K562 (cell line): ENCODE data around the gene SPTAN1. TPM values are rescaled to one million over a fixed set of nuclear protein-coding genes. Genes with fewer than 3 reads are reported as not detected.

Experiments used
- ARID3B ChIP-seq: fragments of 250-450 bp; sonication (Bioruptor Pico); IDR thresholded peaks from 2 replicates; pipeline ENCODE4 v1.4.0; 2020; ENCODE audit warnings: borderline replicate concordance
- BCL6 ChIP-seq: fragments of 250-450 bp; sonication (Bioruptor Pico); IDR thresholded peaks from 2 replicates; pipeline ENCODE4 v1.4.0; 2020
- CBX1 ChIP-seq: sonication (generic); IDR thresholded peaks from 2 replicates; pipeline ENCODE4 v1.6.1; 2016; ENCODE audit warnings: antibody characterized with exemption, low read depth, mild to moderate bottlenecking
- CBX2 ChIP-seq: fragments of 200-600 bp; sonication (generic); IDR thresholded peaks from one replicate; pipeline ENCODE4 v1.6.1; 2012; ENCODE audit warnings: mild to moderate bottlenecking, low read length, inconsistent platforms; ENCODE audit not compliant: insufficient read depth, poor library complexity, severe bottlenecking
- CREBBP ChIP-seq: IDR thresholded peaks from one replicate; pipeline ENCODE4 v1.6.1; 2012; ENCODE audit warnings: low read depth, mild to moderate bottlenecking, control low read depth, inconsistent platforms, low read length
- ELF2 ChIP-seq: fragments of 250-450 bp; sonication (Bioruptor Pico); IDR thresholded peaks from 2 replicates; pipeline ENCODE4 v1.5.0; 2021; ENCODE audit warnings: mild to moderate bottlenecking
- GATAD2A ChIP-seq: fragments of 450-650 bp; IDR thresholded peaks from 2 replicates; pipeline ENCODE4 v1.6.1; 2017
- HEY1 ChIP-seq: fragments of 250-450 bp; sonication (Bioruptor Pico); IDR thresholded peaks from 2 replicates; pipeline ENCODE4 v1.5.0; 2020; ENCODE audit warnings: mild to moderate bottlenecking, moderate library complexity, borderline replicate concordance
- HLTF ChIP-seq: fragments of 450-650 bp; IDR thresholded peaks from 2 replicates; pipeline ENCODE4 v1.6.1; 2016
- HMGXB4 ChIP-seq: sonication (generic); formaldehyde crosslinking; IDR thresholded peaks from 2 replicates; pipeline ENCODE4 v1.8.1; 2023; ENCODE audit warnings: mild to moderate bottlenecking, missing genetic modification reagents
- JUND ChIP-seq, 2 experiments: IDR thresholded peaks; 2 replicates in 1 of 2; 3 replicates in 1 of 2; pipeline ENCODE4 v1.6.1; 2011; ENCODE audit warnings: borderline replicate concordance in 2 of 2, low read depth in 2 of 2, low read length in 2 of 2, improper control_type of control experiment in 1 of 2, missing biosample characterization in 1 of 2, missing genetic modification characterization in 1 of 2, missing genetic modification reagents in 1 of 2
- MAFG ChIP-seq: fragments of 450-650 bp; conservative IDR thresholded peaks from 2 replicates; pipeline ENCODE4 v1.6.1; 2016; ENCODE audit warnings: missing genetic modification characterization, missing compliant biosample characterization
- MBD2 ChIP-seq: sonication (generic); IDR thresholded peaks from 2 replicates; pipeline ENCODE4 v1.6.1; 2016; ENCODE audit warnings: low read depth, borderline replicate concordance
- NFIC ChIP-seq: fragments of 450-650 bp; IDR thresholded peaks from 2 replicates; pipeline ENCODE4 v1.6.1; 2017; ENCODE audit warnings: mild to moderate bottlenecking, inconsistent platforms
- NR2C1 ChIP-seq, 2 experiments: fragments of 450-650 bp; IDR thresholded peaks; 2 replicates each; pipeline ENCODE4 v1.6.1; 2017; ENCODE audit warnings: mild to moderate bottlenecking in 2 of 2, antibody characterized with exemption in 1 of 2, inconsistent platforms in 1 of 2, missing compliant biosample characterization in 1 of 2, missing genetic modification characterization in 1 of 2
- RBFOX2 ChIP-seq: fragments of 200-400 bp; formaldehyde crosslinking; IDR thresholded peaks from 2 replicates; pipeline ENCODE4 v1.6.1; 2017; ENCODE audit warnings: low read depth, mild to moderate bottlenecking, low read length, moderate library complexity
- RCOR1 ChIP-seq, 2 experiments: IDR thresholded peaks; 2 replicates each; pipeline ENCODE4 v1.6.1; 2012; ENCODE audit warnings: low read depth in 2 of 2, low read length in 2 of 2, borderline replicate concordance in 1 of 2, improper control_type of control experiment in 1 of 2
- SMAD2 ChIP-seq: fragments of 150-350 bp; IDR thresholded peaks from 2 replicates; pipeline ENCODE4 v1.6.1; 2014; ENCODE audit warnings: low read depth, mild to moderate bottlenecking, low read length
- YY1 ChIP-seq, 3 experiments: IDR thresholded peaks; 2 replicates each; pipeline ENCODE4 v1.6.1; 2011; ENCODE audit warnings: low read length in 2 of 3, mild to moderate bottlenecking in 2 of 3, moderate library complexity in 2 of 3, borderline replicate concordance in 1 of 3, control low read depth in 1 of 3, low read depth in 1 of 3; ENCODE audit not compliant: insufficient read depth in 3 of 3, insufficient replicate concordance in 2 of 3, control insufficient read depth in 1 of 3, insufficient read length in 1 of 3; ENCODE audit errors: extremely low read depth in 1 of 3
- ZBTB17 ChIP-seq: fragments of 450-650 bp; formaldehyde crosslinking; IDR thresholded peaks from 2 replicates; pipeline ENCODE4 v1.4.0; 2020; ENCODE audit warnings: mild to moderate bottlenecking
- ZKSCAN3 ChIP-seq: fragments of 250-450 bp; sonication (Bioruptor Pico); IDR thresholded peaks from 2 replicates; pipeline ENCODE4 v1.4.0; 2020
- ZNF217 ChIP-seq: sonication (generic); formaldehyde crosslinking; IDR thresholded peaks from 2 replicates; pipeline ENCODE4 v1.8.0; 2022; ENCODE audit warnings: mild to moderate bottlenecking, missing genetic modification reagents
- ZNF408 ChIP-seq: fragments of 250-450 bp; sonication (Bioruptor Pico); IDR thresholded peaks from 2 replicates; pipeline ENCODE4 v1.4.0; 2020; ENCODE audit warnings: low read depth, mild to moderate bottlenecking, moderate library complexity
- ZNF444 ChIP-seq: fragments of 250-450 bp; sonication (Bioruptor Pico); IDR thresholded peaks from 2 replicates; pipeline ENCODE4 v1.4.0; 2020; ENCODE audit warnings: mild to moderate bottlenecking, moderate library complexity
- ZNF75A ChIP-seq: fragments of 450-650 bp; formaldehyde crosslinking; IDR thresholded peaks from 2 replicates; pipeline ENCODE4 v1.4.0; 2020; ENCODE audit warnings: mild to moderate bottlenecking
- polyA plus RNA-seq, 8 experiments: library from polyadenylated mRNA; depleted of rRNA in 4 of 8; stranded (reverse) in 5 of 8; unstranded in 3 of 8; fragments of >200 nt; fragmentation: Nextera tagmentation in 2 of 8; fragmentation: Illumina TruSeq in 1 of 8; extraction: Ambion mirVana in 2 of 8; extraction: Trizol in 1 of 8; gene quantifications; 2 replicates each; pipeline versions ENCODE4 v1.2.1 to v1.2.3, GENCODE V29; 2011 to 2014; ENCODE audit warnings: inconsistent platforms in 1 of 8, missing spikeins in 1 of 8
- total RNA-seq, 7 experiments: library from RNA; depleted of rRNA in 6 of 7; stranded (reverse); fragments of >200 nt in 6 of 7; fragmentation: Illumina TruSeq in 2 of 7; extraction: Trizol in 2 of 7; gene quantifications; 2 replicates each; pipeline versions ENCODE4 v1.2.1 to v1.2.3, GENCODE V29; 2011 to 2021; ENCODE audit warnings: low replicate concordance in 1 of 7

Gene SPTAN1
- total and polyA plus RNA-seq, 9 of the 15 experiments (the other 6 are each of a cell fraction or from before 2014, with no cell fraction given): 1.5 to 13.5 (median 6.8) TPM

GRCh38 chr9:128552153-128552743, at the start of gene SPTAN1 (continued):
- no peak for TF ChIP-seq HMGXB4
- no peak for TF ChIP-seq ZNF408 (CRISPR knock-in tag)
- peak; percentile 98 for TF ChIP-seq GATAD2A
- TF ChIP-seq ELF2 (CRISPR knock-in tag): no peak
- no peak for TF ChIP-seq ZKSCAN3 (CRISPR knock-in tag)
- TF ChIP-seq RBFOX2: peak; percentile 95
- no peak; the same call in 1 of the 2 replicates for TF ChIP-seq ARID3B (CRISPR knock-in tag)
- TF ChIP-seq HEY1 (CRISPR knock-in tag): no peak
- TF ChIP-seq NR2C1 (IDR thresholded peaks at IDR 0.05): no peak
- TF ChIP-seq NR2C1 (tag; IDR thresholded peaks at IDR 0.05): no peak
- TF ChIP-seq ZBTB17 (CRISPR knock-in tag): no peak
- no peak for TF ChIP-seq CBX2
- TF ChIP-seq NFIC: peak; percentile 4; the same call in 1 of the 2 replicates
- no peak for TF ChIP-seq ZNF75A (CRISPR knock-in tag)
- TF ChIP-seq HLTF: no peak
- no peak for TF ChIP-seq SMAD2
- no peak for TF ChIP-seq ZNF217 (CRISPR knock-in tag)
- TF ChIP-seq MAFG (tag): no peak
- TF ChIP-seq RCOR1 (IDR thresholded peaks at IDR 0.05; ENCODE audit: borderline replicate concordance in 1 of 2, low read depth in 2 of 2, low read length in 2 of 2): peak in 1 of 2 experiments; percentile 76; a peak in 1 of 4 replicates
- no peak for TF ChIP-seq BCL6
- TF ChIP-seq YY1 (IDR thresholded peaks at IDR 0.05; ENCODE audit: borderline replicate concordance in 1 of 3, control insufficient read depth in 1 of 3, extremely low read depth in 1 of 3, insufficient read depth in 3 of 3, insufficient read length in 1 of 3, insufficient replicate concordance in 2 of 3, low read depth in 1 of 3, low read length in 2 of 3): peak in 1 of 3 experiments; percentile 26
- no peak for TF ChIP-seq CBX1
- no peak for TF ChIP-seq ZNF444 (CRISPR knock-in tag)
- no peak for TF ChIP-seq CREBBP
- peak; percentile 2; the same call in 1 of the 2 replicates for TF ChIP-seq JUND (IDR thresholded peaks at IDR 0.05; ENCODE audit: borderline replicate concordance, low read depth, low read length)
- TF ChIP-seq JUND (tag; IDR thresholded peaks at IDR 0.05; ENCODE audit: borderline replicate concordance, low read depth, low read length): no peak
- TF ChIP-seq MBD2: 0 out of 2 replicates have a peak, but pooled peaks have one; percentile 14
